Measurements from ENCODE around the gene SORCS2.

SORCS2 gene

DNA sequence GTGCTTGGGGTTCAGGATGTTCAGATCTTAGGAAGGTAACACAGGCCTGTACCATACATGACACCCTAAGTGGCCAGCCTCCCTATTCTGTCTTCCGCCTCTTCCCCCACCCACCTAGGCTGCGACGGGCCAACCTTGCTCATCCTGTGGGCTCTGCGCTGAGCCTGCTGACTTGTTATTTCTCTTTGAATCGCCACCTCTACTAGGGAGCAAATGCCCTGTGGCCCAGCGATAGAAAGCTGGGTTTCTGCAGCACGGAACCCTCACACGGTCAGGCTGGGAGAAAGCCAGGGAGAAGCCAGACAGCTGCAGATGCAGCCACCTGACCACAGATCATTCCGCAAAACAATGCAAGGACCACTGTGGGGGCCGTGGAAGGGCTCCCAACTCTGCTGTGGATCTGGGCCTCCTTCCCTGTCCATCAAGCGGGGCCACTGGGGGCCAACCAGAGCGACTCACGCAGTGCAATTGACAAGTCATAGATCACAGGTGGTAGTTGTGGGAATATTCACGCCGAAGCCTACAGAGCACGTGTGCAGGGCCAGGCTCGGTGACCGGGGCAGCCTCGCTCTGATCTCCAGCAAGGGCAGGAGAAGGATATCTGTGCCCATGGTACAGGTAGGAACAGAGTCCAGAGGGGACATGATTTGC is 519.8 kb downstream of the SORCS2 start:
- DNase-seq (ENCODE audit: low spot score): no peak

DNA sequence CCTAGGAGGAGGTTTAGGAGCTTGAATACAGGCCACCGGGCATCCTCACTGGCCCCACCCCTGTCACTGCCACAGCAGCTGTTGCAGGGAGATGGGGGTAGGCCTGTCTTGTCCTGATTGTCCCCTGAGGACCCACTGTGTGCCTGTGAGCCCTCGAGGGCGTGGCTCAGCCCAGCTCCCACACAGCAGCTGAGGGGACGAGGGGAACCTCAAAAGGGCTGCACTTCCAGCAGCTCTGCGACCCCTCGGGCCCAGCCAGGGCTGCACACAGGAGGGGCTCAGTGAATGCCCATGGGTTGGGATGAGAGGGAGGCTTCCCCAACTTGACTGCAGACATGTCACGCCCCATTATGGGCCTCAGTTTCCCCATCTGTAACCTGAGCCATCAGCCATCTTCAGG is 521.4 kb downstream of the SORCS2 start:
- no peak for DNase-seq (ENCODE audit: low spot score)

DNA sequence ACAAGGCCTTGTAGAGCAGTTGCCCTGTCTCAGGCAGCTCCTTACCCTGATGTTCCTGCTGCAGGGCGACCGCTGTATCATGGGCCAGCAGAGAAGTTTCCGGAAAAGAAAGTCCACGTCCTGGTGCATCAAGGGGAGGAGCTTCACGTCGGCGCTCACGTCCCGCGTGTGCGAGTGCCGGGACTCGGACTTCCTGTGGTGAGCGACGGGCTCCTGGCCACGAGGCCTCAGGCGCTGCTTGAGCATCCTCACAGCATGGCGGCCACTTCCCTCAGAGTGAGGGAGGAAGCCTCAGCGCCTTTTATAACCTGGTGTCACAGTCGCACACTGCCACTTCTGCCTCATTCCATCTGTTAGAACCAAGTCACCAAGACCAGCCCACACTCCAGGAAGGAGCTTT is 521.8 kb downstream of the SORCS2 start:
- DNase-seq (ENCODE audit: low spot score): no peak

DNA sequence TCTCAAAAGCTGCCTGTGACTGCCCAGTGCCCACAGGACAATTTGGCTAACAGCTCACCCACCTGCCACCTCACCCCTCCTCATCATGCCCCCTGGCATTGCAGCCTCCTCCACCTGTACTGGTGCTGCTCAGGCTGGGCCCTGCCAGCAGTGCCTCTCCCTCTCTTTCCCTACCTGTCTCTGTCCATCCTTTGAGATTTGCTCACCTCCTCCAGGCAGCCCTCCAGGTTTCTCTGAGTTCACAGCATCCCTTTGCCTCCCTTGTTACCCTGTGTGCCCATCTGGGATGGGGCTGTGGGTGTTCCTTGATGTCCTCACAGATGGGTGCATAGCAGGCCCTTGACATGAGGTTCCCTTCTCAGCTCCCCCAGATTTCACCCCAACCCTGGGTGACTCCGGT is 522.4 kb downstream of the SORCS2 start:
- DNase-seq (ENCODE audit: low spot score): no peak

DNA sequence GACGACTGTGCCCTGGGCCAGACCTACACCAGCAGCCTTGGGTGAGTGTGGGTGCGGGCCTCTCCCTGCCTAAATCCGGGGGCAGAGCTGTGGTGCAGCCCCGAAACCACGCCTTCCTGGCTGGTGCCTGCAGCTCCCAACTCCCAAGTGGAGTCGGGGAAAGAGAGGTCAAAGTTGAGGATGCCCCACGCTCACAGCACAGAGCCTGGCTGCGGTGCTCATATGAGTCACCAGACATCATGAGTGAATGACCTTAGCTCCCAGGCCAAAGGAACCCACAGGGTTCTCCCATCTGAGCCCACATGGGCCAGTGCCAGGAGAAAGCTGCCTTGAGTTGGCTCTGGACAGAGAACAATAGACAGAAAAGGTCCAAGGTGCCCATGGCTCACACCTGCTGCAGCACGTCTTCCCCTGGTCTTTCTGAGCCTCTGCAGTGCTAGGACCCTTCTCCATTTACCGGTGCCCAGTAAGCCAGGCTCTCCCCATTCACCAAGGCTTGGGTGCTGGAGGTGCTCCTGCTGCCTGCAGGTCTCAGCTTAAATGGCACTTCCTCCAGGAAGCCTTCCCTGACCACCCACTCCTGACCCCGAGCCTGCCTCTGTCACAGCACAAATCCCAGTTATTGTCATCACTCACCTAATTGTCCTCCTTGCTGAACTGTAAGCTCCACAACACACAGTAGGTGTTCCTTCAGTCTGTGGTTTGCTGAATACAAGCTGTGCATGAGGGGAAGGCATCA is 523.1 kb downstream of the SORCS2 start:
- no peak for DNase-seq (ENCODE audit: low spot score)

DNA sequence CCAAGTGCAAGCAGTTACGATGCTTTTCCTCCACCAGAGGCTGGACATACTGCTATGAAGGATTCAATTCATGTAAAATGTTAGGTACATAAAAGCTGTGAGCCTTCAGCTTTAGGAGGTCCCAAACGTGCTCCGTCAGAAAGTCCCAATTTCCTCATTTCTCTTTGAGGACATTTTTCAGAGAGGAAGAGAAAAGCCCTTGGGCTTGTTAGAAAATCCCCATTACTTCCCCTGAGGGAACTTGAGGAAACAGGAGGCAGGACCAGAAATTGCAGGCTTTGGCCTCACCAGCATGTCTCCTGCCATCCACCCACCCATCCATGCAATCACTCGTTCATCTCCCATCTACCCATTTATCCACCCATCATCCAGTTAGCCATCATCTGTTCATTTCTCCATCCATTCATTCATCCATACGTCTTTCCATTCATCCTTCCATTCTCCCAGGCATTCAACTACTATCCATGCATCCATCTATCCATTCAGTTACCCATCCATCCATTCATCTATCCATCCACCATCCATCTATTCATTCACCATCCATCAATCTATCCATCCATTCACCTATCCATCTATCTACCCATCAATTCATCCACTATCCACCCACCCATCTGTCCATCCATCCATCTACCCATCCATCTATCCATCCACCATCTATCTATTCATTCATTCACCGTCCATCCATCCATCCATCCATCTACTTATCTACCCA is 523.8 kb downstream of the SORCS2 start:
- DNase-seq (ENCODE audit: low spot score): no peak

DNA sequence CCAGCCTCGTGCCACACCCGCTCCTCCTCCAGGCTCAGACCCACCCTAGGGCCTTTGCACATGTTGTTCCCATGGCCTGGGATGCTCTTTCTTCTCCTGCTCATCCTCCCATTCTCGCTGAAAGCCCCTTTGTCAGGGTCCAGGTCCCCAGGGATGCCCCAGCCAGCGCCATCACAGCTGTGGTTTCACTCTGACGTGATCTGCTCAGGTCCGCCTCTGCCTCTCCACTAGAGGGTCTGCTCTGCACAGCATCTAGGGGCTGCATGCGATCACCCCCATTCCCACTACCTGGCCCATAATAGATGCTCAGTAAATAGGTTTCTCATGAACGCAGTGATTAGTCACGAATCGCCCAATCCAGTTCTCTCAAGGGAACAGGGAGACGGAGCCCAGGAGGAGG is 524.8 kb downstream of the SORCS2 start:
- no peak for DNase-seq (ENCODE audit: low spot score)

DNA sequence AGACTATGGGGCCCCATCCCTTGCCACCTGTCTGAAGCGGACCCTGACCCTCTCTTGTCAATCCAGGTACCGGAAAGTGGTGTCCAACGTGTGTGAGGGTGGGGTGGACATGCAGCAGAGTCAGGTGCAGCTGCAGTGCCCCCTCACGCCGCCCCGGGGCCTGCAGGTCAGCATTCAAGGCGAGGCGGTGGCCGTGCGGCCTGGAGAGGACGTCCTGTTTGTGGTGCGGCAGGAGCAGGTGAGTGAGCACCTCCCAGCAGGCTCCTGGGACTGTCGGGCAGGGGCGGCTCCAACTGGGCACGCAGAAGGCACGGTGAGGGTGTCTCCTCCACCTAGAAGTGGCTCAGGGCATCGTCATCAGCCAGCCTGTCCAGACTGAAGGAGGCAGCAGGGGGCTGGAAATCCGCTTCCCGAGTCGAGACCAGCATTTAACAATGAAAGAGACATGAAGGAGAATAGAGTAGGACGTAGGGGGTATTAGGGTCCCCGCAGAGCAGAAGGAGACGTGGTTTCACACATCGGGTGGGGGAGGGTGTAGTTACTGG is 525.7 kb downstream of the SORCS2 start:
- no peak for DNase-seq (ENCODE audit: low spot score)

DNA sequence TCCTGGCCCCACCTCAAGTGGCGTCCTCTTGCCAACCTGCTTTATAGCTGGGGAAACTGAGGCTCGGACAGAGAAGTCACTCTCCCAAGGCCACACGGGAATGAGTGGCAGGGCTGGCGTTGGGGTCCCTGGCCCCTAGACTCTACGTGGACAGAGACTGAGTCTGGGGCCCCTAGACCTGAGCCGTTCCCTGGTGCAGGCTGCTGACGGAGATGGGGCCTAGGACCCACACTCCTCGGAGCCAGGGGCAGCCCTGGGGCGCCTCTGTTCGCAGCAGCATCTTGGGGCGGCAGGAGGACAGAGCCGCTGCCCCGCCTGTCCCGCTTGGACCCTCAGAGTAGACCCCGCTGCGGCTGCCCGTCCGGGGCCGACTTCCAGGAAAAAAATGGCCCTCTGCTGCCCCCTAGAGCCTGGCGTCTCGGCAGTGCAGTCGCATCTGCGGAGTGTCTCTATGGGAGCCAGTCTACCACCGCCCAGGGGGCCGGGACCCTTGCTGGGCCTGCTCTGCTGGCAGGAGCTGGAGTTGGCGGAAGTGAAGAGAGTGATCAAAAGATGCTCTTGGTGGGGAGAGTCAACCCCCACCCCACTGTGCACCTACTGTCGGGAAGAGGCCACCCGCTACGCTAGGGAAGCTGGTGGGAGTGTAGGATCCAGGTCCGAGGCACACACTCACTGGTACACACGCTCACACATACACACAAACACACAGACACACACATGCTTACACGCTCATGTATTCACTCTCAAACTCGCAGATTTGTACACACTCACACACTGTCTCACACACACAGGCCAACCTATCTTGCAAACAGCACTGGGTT is 527.2 kb downstream of the SORCS2 start:
- peak; percentile 49 for DNase-seq (ENCODE audit: low spot score)

DNA sequence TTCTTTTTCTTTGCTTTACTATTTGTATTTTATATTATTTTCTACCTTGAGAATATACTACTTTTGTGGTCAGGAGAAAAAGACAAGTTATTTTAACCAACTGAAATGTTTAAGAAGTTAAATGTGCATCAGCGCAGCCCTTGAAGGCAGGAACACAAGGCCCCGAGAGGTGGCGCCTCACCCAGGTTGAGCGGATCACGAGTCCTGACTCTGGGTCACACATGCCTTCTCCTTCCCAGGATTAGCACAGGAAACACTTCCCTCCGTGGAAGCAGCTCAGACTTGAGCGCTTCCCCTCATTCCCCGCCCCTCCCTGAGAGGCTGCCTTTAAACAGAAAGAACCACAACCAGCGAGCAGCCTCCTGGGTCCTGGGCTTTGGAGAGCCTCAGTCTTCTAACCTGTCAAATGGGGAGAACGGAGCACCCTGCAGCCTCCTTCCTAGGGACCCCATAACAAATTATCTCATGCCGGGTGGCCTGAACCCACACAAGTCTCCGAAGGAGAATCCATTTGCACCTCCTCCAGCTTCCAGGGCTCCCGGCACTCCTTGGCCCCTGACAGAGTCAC is 529.7 kb downstream of the SORCS2 start:
- no peak for DNase-seq (ENCODE audit: low spot score)

DNA sequence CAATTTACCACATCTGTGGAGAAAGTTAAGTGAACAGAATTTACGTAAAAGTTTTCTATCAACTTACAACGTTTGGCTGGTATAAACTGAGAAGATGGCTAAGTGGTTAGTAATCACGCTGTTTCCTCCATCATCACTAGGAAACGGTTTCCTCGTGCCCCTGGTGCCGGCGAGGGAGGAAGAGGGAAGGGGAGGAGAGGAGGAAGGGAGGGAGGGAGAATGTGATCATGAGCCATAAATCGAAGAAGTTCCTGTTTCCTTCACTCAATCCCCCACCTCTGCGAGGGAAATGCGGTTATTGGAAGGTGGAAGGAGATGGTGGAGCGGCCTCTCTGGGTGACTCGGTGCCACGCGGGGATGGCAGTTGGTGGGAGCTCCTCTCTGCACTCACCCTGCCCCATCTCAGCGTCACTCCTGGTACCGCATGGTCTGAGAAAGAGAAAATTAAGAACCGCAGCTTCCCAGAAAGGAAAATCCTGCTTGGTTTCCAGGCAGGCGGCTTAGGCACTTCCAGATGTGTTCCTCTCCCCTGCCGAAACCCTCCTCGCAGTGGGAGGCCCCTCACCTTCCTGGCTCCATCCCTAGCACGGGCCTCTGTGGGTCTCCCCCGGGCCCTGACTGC is 530.5 kb downstream of the SORCS2 start:
- DNase-seq (ENCODE audit: low spot score): no peak

DNA sequence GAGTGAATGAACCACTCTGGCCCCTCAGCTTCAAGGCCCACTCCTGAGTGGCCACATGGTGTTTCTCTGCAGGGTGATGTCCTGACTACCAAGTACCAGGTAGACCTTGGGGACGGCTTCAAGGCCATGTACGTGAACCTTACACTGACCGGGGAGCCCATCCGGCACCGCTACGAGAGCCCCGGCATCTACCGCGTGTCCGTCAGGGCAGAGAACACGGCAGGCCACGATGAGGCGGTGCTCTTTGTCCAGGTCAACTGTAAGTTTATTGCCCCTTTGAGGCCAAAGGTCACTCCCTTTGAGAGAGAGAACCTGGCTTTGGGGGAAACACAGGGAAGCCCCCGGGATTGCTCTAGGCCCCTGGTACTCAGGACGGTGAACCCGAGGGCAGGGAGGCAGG is 531.3 kb downstream of the SORCS2 start:
- no peak for DNase-seq (ENCODE audit: low spot score)

DNA sequence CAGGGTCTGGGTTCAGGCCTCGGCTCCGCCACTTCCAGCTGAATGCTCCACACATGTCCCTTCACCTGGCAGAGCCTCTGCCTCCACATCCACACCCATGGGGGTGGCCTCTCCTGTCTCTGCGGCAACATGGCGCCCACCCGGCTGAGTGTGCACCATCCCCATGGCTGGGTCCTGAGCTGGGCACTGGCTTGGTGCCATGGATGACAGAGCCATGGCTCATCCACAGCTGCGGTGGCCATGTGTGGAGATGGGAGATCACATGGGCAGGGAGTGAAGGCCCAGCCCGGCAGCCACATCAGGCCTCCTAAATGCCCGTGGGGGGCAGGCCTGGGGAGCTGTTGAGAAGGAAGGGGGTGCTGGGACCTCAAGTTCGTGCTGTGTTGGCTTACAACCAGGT is 533.6 kb downstream of the SORCS2 start:
- no peak for DNase-seq (ENCODE audit: low spot score)

DNA sequence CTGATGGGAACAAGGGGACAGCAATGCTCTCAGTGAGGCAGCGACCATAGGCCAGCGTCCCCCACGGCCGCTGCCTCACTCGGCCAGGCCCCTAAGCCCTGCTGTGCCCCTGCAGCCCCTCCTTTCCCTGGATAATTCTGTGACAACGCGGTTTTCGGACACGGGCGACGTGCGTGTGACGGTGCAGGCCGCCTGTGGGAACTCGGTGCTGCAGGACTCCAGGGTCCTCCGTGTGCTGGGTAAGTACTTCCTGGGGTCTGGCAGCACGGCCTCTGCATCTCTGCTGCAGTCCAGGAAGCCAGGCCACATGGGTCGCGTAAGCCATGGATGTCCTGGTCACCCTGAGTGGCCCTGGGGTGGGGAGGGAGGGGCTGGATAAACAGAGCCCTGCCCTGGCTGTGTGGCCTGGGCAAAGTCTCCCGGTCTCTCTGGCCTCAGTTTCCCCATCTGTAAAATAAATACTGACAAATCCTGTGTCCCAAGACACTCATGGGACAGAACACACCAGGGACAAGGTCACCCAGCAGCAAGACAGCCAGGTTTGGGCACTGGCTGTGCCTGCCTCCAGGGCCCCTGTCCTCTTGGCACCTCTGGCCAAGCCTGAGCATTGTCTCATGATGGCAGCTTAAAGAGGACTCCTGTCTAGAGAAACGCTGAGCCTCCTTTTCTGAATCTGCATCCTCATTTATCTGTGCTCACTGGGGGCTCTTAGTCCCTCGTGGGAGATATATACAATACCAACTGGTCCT is 534.5 kb downstream of the SORCS2 start:
- DNase-seq (ENCODE audit: low spot score): no peak

DNA sequence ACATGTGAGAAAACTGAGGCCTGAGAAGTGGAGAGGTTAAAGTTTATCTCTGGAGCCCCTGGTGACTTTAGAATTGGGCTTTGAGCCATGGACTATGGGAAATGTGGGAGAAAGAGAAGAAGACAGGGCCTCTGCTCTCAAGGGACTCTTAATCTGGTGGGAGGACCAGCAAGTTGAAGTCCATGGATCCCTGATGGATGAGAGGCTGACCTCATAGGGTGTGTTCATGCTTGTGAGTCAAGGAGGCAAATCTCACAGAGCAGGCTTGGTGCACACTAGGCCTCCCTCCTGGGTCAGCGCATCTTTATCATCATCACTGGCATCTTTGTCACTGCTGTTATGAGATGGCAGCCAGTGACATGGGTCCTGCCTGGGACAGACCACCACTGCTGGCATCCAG is 535.4 kb downstream of the SORCS2 start:
- DNase-seq (ENCODE audit: low spot score): no peak

DNA sequence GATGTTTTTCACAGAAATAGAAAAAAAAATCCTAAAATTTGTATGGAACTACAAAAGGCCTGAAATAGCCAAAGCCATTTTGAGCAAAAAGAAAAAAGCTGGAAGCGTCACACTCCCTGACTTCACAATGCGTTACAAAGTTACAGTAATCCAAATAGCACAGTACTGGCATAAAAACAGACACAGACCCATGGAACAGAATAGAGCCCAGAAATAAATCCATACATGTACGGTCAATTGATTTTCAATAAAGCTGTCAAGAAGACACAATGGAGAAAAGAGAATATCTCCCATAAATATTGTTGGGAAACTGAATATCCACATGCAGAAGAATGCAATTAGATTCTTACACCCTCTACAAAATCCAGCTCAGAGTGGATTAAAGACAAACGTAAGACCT is 539.1 kb downstream of the SORCS2 start:
- DNase-seq (ENCODE audit: low spot score): no peak

DNA sequence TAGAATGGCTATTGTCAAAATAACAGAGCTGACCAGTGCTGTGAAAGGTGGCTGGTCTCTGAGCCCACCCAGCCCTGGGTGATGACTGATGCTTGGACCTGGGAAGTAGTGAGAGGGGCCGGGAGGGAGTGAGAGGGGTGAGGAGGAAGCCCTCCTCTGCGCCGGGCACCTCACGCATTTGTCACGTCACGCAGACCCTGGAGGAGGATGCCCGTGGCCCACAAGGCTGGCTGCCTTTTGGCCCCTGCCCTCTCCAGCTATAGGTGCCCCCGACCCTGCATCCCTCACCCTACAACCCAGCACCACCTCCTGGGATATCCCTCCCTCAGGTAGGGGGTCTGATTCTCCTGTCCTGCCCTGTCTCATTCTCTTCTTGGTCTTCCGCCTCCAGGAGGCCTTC is 539.9 kb downstream of the SORCS2 start:
- no peak for DNase-seq (ENCODE audit: low spot score)

DNA sequence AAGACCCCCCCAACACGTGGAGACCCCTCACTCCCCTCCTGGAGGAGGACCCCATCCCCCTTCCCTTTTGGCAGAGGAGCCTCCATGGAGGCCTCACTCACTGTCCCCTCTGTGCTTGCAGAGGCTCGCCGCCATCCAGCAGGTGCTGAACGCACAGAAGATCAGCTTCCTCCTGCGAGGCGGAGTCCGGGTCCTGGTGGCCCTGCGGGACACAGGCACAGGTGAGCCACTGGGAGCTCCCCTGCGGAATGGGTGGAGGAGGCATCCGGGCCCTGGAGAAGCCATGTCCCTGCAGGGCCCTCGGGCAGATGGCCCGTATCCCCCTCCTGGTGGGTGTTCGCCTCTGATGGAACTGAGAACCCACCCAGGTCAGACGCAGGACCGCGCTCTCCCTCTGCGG is 540.9 kb downstream of the SORCS2 start:
- no peak for DNase-seq (ENCODE audit: low spot score)

DNA sequence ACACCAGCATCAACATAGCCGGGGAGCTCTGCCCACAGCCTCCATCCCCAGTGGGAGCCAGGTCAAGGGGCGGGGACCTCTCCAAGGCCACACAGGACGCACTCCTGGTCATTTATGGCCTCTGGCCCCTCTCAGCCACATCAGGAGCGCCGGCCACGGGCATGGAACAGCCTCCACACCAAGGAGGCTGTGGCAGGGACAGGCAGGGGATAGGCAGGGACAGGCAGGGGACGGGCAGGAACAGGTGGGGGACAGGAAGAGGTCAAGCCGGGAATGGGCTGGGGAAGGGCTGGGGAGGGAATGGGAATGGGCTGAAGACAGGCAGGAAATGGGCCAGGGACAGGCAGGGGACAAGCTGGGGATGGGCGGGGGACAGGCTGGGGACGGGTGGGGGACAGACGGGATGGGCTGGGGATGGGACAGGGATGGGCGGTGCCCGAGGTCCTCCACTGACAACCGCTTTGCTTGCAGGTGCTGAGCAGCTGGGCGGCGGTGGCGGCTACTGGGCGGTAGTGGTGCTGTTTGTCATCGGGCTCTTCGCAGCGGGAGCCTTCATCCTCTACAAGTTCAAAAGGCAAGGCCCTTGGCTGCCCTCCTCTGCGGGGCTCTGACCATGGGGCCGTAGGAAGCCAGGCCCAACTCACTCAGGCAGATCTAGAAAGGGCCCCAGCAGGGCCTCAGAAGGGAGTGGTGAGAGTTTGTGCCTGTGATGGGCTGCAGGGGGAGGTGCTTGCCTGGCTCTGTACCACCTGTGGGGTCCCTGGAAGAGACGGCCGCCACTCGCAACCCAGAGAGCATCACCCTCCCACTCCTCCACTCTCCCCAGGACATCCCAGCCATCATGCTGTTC is 541.7 kb downstream of the SORCS2 start:
- no peak for DNase-seq (ENCODE audit: low spot score)

Measured in CD4-positive, alpha-beta T cell treated with Interleukin-2 at 100 ng/mL for 4 hours (primary cell).